GM06990 (cell line): ENCODE data around the gene LSM4.

Experiments
- DNase-seq: peaks from one replicate; pipeline ENCODE4 v3.0.0-alpha.2; 2011; ENCODE audit not compliant: insufficient read length; ENCODE audit errors: extremely low read depth
- H3K27me3 ChIP-seq: replicated peaks from 2 replicates; pipeline ENCODE4 v1.6.0; 2011; ENCODE audit warnings: low read length; ENCODE audit not compliant: control insufficient read depth, insufficient read depth
- H3K36me3 ChIP-seq: 2 replicates; pipeline ENCODE4 v1.5.1; 2011; ENCODE audit warnings: low read length; ENCODE audit not compliant: control insufficient read depth, insufficient read depth
- H3K4me3 ChIP-seq: replicated peaks from 2 replicates; pipeline ENCODE4 v1.5.1; 2011; ENCODE audit warnings: low read depth, mild to moderate bottlenecking, control low read depth, low read length
- TF ChIP-seq, protein P1 (sequence below): IDR thresholded peaks from 2 replicates; pipeline ENCODE4 v1.5.1; 2011; ENCODE audit warnings: low read length, control low read depth, mild to moderate bottlenecking, inconsistent platforms; ENCODE audit not compliant: insufficient read depth, poor library complexity, severe bottlenecking

Gene LSM4

DNA sequence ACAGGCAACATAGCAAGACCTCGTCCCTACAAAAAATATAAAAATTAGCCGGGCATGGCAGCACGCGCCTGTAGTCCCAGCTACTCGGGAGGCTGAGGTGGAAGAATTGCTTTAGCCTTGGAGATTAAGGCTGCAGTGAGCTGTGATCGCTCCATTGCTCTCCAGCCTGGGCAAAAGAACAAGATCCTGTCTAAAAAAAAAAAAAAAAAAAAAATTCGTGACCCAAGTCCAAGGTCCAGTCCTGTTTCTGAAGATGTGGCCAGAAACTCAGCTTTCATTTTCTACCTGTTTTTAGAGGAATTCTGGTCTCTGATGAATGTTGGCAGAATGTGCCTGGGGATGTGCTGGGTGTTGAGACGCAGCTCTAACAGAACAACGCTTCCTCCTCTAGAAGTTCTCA lies 15.7 kb upstream of the LSM4 start:
- Histone ChIP-seq H3K27me3 (no peaks in the 10 kb centered on the region), H3K4me3 (no peak overlapping the region), H3K36me3 (peaks cover 6% of the 10 kb centered on the region)
- DNase-seq, result no peak
- TF ChIP-seq, protein P1, sequence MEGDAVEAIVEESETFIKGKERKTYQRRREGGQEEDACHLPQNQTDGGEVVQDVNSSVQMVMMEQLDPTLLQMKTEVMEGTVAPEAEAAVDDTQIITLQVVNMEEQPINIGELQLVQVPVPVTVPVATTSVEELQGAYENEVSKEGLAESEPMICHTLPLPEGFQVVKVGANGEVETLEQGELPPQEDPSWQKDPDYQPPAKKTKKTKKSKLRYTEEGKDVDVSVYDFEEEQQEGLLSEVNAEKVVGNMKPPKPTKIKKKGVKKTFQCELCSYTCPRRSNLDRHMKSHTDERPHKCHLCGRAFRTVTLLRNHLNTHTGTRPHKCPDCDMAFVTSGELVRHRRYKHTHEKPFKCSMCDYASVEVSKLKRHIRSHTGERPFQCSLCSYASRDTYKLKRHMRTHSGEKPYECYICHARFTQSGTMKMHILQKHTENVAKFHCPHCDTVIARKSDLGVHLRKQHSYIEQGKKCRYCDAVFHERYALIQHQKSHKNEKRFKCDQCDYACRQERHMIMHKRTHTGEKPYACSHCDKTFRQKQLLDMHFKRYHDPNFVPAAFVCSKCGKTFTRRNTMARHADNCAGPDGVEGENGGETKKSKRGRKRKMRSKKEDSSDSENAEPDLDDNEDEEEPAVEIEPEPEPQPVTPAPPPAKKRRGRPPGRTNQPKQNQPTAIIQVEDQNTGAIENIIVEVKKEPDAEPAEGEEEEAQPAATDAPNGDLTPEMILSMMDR, result no peak

DNA sequence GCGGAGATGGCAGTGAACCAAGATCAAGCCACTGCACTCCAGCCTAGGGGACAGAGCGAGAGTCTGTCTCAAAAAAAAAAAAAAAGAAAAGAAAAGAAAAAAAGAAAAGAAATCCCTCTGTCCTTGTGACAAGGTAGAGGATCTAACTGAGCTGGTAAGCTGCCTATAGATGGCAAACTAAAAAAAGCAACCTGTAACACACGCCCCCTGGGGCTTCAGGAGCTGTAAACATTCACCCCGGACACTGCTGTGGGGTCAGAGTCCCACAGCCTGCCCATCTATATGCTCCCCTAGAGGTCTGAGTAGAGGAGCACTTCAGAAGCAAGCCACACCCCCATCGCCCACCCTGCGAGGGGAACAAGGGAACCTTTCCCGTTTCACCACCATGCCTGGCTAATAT lies 13.2 kb upstream of the LSM4 start:
- no peak overlapping the region for H3K4me3 ChIP-seq
- TF ChIP-seq, protein P1, result no peak
- no peaks in the 10 kb centered on the region for H3K36me3 ChIP-seq
- no peaks in the 10 kb centered on the region for H3K27me3 ChIP-seq
- no peak for DNase-seq

DNA sequence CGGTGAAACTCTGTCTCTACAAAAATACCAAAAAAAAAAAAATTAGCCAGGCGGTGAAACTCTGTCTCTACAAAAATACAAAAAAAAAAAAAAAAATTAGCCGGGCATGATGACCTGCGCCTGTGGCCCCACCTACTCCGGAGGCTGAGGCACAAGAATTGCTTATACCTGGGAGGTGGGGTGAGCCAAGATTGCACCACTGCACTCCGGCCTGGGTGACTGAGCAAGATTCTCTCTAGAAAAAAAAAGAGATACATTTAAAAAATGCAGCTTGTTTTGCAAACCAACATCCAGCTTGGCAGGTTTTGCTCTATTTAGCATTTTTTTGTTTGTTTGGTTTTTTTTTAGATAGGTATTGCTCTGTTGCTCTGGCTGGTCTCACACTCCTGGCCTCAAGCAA lies 10.8 kb upstream of the LSM4 start:
- H3K27me3 ChIP-seq, result no peaks in the 10 kb centered on the region
- TF ChIP-seq, protein P1, result no peak
- no peaks in the 10 kb centered on the region for H3K36me3 ChIP-seq
- no peak overlapping the region for H3K4me3 ChIP-seq
- DNase-seq, result no peak

DNA sequence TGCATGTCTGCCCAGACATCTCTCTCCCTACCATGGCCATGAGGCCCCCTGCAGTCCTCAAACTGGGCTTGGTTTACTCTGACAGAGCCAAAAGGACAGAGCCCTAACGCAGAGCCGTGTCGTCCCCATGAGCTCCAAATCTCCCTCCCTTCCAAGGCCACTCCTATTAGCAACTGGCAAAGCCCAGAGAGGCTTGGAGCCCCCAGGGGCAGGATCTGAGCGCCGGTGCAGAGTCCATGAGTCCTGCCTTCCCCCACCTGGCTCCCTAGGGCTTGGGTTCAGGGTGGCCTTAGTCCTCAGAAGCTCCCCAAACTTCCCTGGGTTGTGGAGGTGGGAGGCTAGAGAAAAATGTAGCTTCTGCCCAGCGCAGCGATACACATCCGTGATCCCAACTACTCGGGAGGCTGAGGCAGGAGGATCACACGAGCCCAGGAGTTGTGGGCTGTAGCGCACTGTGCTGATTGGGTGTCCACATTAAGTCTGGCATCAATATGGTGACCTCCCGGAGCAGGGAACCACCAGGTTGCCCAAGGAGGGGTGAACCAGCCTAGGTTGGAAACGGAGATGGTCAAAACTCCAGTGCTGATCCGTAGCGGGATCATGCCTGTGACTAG lies 10.1 kb upstream of the LSM4 start:
- TF ChIP-seq, protein P1, result no peak
- no peak for DNase-seq
- H3K36me3 ChIP-seq, result no peaks in the 10 kb centered on the region

DNA sequence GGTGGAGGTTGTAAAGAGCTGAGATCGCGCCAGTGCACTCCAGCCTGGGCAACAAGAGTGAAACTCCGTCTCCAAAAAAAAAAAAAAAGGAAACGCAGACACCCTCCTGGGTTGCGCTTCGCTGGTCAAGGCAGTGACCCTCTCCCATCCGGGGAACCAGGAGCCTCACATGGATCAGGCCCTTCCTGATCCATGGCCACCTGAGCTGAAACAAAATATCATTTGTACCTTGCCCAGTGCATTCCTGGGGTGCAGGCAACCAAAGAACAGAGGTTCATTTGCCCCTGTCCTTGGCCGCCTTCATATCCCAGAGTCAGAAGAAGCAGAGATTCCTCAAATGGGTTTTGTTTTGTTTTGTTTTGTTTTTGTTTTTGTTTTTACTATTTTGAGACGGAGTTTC lies 8.0 kb upstream of the LSM4 start:
- DNase-seq, result no peak
- H3K27me3 ChIP-seq, result no peaks in the 10 kb centered on the region
- no peaks in the 10 kb centered on the region for H3K36me3 ChIP-seq
- H3K4me3 ChIP-seq, result no peak overlapping the region
- TF ChIP-seq, protein P1, result no peak

More for the DNA sequence above, 10.1 kb upstream of the LSM4 start:
- H3K4me3 ChIP-seq, result no peak overlapping the region
- H3K27me3 ChIP-seq, result no peaks in the 10 kb centered on the region

DNA sequence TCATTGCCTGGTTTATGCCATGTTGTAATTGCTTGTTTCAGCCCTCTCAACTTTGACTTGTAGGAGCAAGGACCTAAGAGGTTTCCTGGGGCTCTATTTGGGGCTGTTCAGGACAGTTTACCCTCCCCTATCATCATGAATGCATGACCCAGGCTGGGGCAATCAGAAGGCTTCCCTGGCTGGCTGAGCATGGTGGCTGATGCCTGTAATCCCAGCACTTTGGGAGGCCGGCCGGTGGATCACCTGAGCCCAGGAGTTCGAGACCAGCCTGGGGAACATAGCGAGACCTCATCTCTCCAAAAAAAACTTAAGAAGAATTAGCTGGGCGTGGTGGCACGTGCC lies 6.1 kb upstream of the LSM4 start:
- H3K4me3 ChIP-seq, result peak overlapping the region; percentile 53
- no peak for DNase-seq
- no peaks in the 10 kb centered on the region for H3K27me3 ChIP-seq
- TF ChIP-seq, protein P1, result no peak
- H3K36me3 ChIP-seq, result no peaks in the 10 kb centered on the region
